SU-DHL-6 (cell line): Measurements from ENCODE around the gene ATG10.

ENCODE experiments used
- H2AFZ ChIP-seq: fragments of 200-600 bp; sonication (generic); 2 replicates; pipeline ENCODE4 v1.6.1; 2014; ENCODE audit warnings: low read depth, mild to moderate bottlenecking, moderate library complexity, mixed read lengths, antibody characterized with exemption, low read length; ENCODE audit not compliant: severe bottlenecking
- H3F3A ChIP-seq: fragments of 200-600 bp; shearing (Covaris generic); 2 replicates; pipeline ENCODE4 v1.6.0; 2016; ENCODE audit warnings: antibody characterized with exemption, mild to moderate bottlenecking; ENCODE audit not compliant: insufficient read depth
- H3K27ac ChIP-seq: fragments of 200-600 bp; sonication (generic); 2 replicates; pipeline ENCODE4 v1.5.1; 2016; ENCODE audit warnings: low read depth, mild to moderate bottlenecking, low read length, moderate library complexity, mixed read lengths
- H3K27me3 ChIP-seq: fragments of 200-600 bp; sonication (generic), shearing (Covaris generic); 2 replicates; pipeline ENCODE4 v1.6.0; 2014; ENCODE audit warnings: mild to moderate bottlenecking, low read length
- H3K36me3 ChIP-seq: fragments of 200-600 bp; sonication (generic); 2 replicates; pipeline ENCODE4 v1.6.1; 2014; ENCODE audit warnings: mild to moderate bottlenecking, low read length, mixed read lengths
- H3K4me2 ChIP-seq: fragments of 300-600, 200-600 bp; shearing (Covaris generic), sonication (generic); 2 replicates; pipeline ENCODE4 v1.6.0; 2014; ENCODE audit warnings: low read length, low read depth, mild to moderate bottlenecking; ENCODE audit not compliant: poor library complexity, severe bottlenecking
- H3K4me3 ChIP-seq: fragments of 200-600 bp; sonication (generic); 2 replicates; pipeline ENCODE4 v1.5.1; 2014; ENCODE audit warnings: antibody characterized with exemption, low read length, mild to moderate bottlenecking, mixed read lengths; ENCODE audit not compliant: insufficient read depth, poor library complexity, severe bottlenecking
- H3K79me2 ChIP-seq: fragments of 200-600 bp; sonication (generic); 2 replicates; pipeline ENCODE4 v1.6.1; 2014; ENCODE audit warnings: mild to moderate bottlenecking, low read length, moderate library complexity; ENCODE audit not compliant: insufficient read depth
- H3K9ac ChIP-seq: fragments of 200-600 bp; sonication (generic); 2 replicates; pipeline ENCODE4 v1.7.0; 2014; ENCODE audit warnings: mild to moderate bottlenecking, low read length
- H3K9me2 ChIP-seq: fragments of 200-600 bp; sonication (generic); replicated peaks from 2 replicates; pipeline ENCODE4 v1.6.1; 2014; ENCODE audit warnings: low read length; ENCODE audit not compliant: insufficient read depth
- H3K9me3 ChIP-seq: fragments of 200-600 bp; sonication (generic); 2 replicates; pipeline ENCODE4 v1.6.1; 2014; ENCODE audit warnings: low read length, mixed read lengths; ENCODE audit not compliant: insufficient read depth
- H4K20me1 ChIP-seq: fragments of 200-600 bp; sonication (generic); 2 replicates; pipeline ENCODE4 v1.6.1; 2014; ENCODE audit warnings: low read depth, mild to moderate bottlenecking, antibody characterized with exemption, low read length, moderate library complexity, mixed read lengths
- CTCF ChIP-seq: fragments of 200-600 bp; sonication (generic); IDR thresholded peaks from one replicate; pipeline ENCODE4 v1.5.1; 2017; ENCODE audit warnings: antibody characterized with exemption, mild to moderate bottlenecking, low read length, moderate library complexity; ENCODE audit not compliant: insufficient read depth, poor library complexity, severe bottlenecking
- EZH2phosphoT487 ChIP-seq: fragments of 200-600 bp; sonication (generic), shearing (Covaris generic); conservative IDR thresholded peaks from 2 replicates; pipeline ENCODE4 v1.6.1; 2018; ENCODE audit warnings: mild to moderate bottlenecking, antibody characterized with exemption, low read length, moderate library complexity, mixed read lengths

ATG10 gene

GRCh38 chr5:81925009-81925408 lies 46.8 kb upstream of the ATG10 start:
- no peaks in the 10 kb centered on the region for H3K27me3 ChIP-seq
- H2AFZ ChIP-seq: no peak overlapping the region

GRCh38 chr5:81925981-81926380 lies 45.8 kb upstream of the ATG10 start:
- Histone ChIP-seq H3K9me2 (no peaks in the 10 kb centered on the region), H3K36me3 (no peaks in the 10 kb centered on the region), H3K9me3 (no peaks in the 10 kb centered on the region), H3K27ac (no peak overlapping the region), H3K79me2 (no peaks in the 10 kb centered on the region), H3K9ac (no peak overlapping the region), H4K20me1 (no peaks in the 10 kb centered on the region), H3F3A (no peaks in the 10 kb centered on the region), H3K4me2 (no peak overlapping the region), H3K4me3 (no peak overlapping the region), H3K27me3 (no peaks in the 10 kb centered on the region), H2AFZ (no peak overlapping the region)
- TF ChIP-seq CTCF (no peak), EZH2phosphoT487 (no peak)

More at GRCh38 chr5:81925009-81925408, 46.8 kb upstream of the ATG10 start:
- Histone ChIP-seq H3K4me3 (no peak overlapping the region), H3K9me2 (no peaks in the 10 kb centered on the region), H3K9me3 (no peaks in the 10 kb centered on the region), H3K9ac (no peak overlapping the region), H3K79me2 (no peaks in the 10 kb centered on the region), H3F3A (no peaks in the 10 kb centered on the region), H4K20me1 (no peaks in the 10 kb centered on the region), H3K36me3 (no peaks in the 10 kb centered on the region), H3K4me2 (no peak overlapping the region), H3K27ac (no peak overlapping the region)
- TF ChIP-seq EZH2phosphoT487 (no peak), CTCF (no peak)

- no peak for TF ChIP-seq EZH2phosphoT487
- TF ChIP-seq CTCF: no peak
- Histone ChIP-seq H2AFZ (no peak overlapping the region), H3K4me2 (no peak overlapping the region)
Observed at GRCh38 chr5:81936066-81936465, 35.8 kb upstream of the ATG10 start.

GRCh38 chr5:81936750-81937149 lies 35.1 kb upstream of the ATG10 start:
- no peaks in the 10 kb centered on the region for H3K79me2 ChIP-seq
- H3K9ac ChIP-seq: no peak overlapping the region
- no peaks in the 10 kb centered on the region for H3F3A ChIP-seq
- no peaks in the 10 kb centered on the region; the same call in 1 of the 2 replicates for H3K9me3 ChIP-seq
- no peak overlapping the region for H3K27ac ChIP-seq
- H3K4me3 ChIP-seq: no peak overlapping the region
- no peaks in the 10 kb centered on the region for H3K27me3 ChIP-seq
- H4K20me1 ChIP-seq: no peaks in the 10 kb centered on the region
- no peak overlapping the region for H2AFZ ChIP-seq
- TF ChIP-seq CTCF (no peak), EZH2phosphoT487 (no peak)
- no peaks in the 10 kb centered on the region for H3K36me3 ChIP-seq
- H3K4me2 ChIP-seq: no peak overlapping the region
- H3K9me2 ChIP-seq: no peaks in the 10 kb centered on the region

More at GRCh38 chr5:81936066-81936465, 35.8 kb upstream of the ATG10 start:
- Histone ChIP-seq H3K9me3 (no peaks in the 10 kb centered on the region; the same call in 1 of the 2 replicates), H4K20me1 (no peaks in the 10 kb centered on the region), H3K9ac (no peak overlapping the region), H3K4me3 (no peak overlapping the region), H3K27me3 (no peaks in the 10 kb centered on the region), H3F3A (no peaks in the 10 kb centered on the region), H3K27ac (no peak overlapping the region), H3K79me2 (no peaks in the 10 kb centered on the region), H3K36me3 (no peaks in the 10 kb centered on the region), H3K9me2 (no peaks in the 10 kb centered on the region)
